Suppressor macrophage treated with lipopolysaccharide for 4 hours (primary cell): ENCODE results near the gene GNB5.
"Not testable (repeated sequence)": the region's sequence is repeated elsewhere in the genome, so short reads cannot be mapped to it uniquely, and the experiment has no call there.

Experiments used
- DNase-seq: peaks from one replicate; pipeline ENCODE4 v3.0.0-alpha.2; 2020

GNB5 gene

DNA sequence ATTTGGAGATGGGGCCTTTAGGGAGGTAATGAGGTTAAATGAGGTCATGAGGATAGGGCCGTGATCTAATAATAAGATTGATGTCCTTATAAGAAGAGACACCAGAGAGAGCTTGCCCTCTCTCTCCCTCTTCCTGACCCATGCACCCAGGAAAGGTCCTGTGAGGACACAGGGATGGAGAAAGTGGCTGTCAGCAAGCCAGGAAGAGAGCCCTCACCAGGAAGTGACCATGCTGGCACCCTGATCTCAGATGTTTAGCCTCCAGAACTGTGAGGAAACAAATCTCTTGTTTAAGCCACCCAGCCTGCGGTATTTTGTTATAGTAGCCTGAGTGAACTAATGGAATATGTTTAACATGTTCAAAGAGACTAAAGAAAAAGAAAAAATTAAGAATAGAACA, 15.3 kb upstream of the GNB5 start:
- DNase-seq: no peak

DNA sequence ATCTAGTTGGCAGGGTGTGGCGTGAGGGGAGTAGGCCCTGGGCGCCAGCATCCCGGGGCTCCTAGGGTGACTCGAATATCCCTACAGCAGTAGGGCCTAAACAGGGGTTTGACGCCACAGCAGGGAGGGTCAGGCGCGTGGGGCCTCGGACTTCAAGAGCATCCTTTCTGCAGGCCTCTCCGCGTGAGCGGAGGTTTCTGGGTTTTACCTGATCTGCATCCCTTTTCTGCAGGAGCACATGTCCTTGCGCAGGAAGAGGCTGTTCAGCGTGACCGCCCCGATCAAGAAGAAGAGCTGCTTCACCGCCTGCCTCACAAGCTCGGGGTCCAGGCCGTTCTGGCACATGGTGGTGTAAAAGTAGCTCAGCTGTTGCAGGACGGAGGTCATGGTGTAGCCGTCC, 13.5 kb upstream of the GNB5 start:
- DNase-seq: no peak

DNA sequence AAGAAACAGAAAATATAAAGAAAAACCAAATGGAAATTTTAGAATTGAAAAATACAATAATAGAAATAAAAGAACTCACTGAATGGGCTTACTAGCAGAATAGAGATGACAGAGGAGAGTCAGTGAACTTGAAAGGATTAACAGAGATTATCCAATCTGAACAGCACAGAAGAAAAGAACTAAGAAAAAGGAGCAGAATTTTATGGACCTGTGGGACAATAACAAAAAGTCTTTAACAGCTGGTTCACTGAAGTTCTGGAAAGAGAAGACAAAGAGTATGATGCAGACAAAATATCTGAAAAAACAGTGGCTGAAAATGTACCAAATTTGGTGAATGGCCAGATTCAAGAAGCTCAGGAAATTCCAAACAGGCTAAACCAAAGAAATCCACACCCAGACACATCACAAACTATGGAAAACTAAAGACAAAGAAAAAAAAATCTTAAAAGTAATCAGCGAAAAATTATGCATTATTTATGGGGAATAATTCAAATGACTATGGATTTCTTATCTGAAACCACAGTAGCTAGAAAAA, 9.7 kb upstream of the GNB5 start:
- no peak for DNase-seq

DNA sequence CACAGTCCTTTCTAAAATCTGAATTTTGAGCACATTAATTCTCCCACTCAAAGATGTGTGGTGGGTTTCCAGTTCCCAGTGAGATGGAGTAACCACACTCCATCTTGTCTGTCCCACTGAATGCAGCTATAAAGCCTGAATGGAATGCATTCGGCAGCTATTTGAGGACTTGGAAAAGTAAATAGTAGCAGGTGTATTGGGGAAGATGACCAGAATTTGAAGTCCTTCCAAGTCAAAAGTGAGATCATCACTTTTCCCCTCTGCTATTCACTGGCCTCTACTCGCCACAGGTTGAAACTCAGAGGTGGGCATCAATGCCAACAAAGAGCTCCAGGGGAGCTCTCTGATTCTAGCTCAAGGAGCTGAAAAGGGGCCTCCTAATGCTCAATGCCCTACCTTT, 8.1 kb upstream of the GNB5 start:
- DNase-seq: no peak

DNA sequence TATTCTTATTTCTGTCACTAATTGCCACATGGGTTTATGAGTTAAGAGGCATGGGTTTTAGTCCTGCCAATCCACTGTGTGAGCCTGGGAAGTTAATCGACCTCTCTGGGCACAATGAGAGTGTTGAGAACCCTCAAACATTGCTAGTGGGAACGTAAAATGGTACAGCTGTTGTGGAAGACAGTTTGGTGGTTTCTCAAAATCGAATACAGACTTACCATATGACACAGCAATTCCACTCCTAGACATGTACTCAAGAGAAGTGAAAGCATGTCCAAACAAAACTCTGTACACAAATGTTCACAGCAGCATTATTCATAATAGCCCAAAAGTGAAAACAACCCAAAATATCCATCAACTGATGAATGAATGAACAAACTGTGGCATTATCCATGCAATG, 5.7 kb upstream of the GNB5 start:
- no peak for DNase-seq

DNA sequence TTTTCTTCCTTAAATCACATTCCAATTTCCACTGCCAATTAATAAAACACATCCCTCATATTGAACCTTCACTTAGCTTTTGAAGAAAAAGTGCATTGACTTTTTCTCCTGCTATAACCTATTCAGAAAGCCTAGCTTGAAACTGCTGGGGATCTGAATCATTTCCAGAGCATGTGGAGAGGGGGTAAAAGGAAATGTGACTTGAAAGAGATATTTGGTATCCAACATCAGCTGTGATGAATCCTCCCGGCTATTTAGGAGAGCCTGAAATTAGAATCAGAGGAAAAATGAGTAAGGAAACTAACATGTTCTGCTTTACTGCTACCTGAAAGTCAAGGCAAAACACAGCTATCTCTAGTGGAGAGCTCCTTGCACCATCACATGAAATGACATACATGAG, 2.6 kb upstream of the GNB5 start:
- no peak for DNase-seq

DNA sequence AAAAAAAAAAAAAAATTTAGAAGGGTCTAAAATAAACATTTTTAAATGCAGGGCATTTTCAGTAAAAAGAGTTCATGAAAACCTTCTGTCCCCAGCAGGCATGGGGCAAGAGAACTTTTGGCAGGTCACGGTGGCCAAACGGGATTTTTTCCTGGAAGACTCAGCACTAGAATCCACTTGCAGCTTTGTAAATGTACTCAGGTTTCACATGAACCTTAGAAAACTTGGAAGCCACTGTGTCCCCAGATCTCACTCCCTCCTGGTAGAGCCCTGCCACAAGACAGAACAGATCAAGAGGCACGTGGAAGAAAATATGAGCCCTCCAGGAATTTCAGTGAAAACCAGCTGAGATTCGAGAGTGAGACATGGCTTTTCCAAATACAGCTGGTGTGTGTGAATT, 2.1 kb upstream of the GNB5 start:
- DNase-seq: no peak

DNA sequence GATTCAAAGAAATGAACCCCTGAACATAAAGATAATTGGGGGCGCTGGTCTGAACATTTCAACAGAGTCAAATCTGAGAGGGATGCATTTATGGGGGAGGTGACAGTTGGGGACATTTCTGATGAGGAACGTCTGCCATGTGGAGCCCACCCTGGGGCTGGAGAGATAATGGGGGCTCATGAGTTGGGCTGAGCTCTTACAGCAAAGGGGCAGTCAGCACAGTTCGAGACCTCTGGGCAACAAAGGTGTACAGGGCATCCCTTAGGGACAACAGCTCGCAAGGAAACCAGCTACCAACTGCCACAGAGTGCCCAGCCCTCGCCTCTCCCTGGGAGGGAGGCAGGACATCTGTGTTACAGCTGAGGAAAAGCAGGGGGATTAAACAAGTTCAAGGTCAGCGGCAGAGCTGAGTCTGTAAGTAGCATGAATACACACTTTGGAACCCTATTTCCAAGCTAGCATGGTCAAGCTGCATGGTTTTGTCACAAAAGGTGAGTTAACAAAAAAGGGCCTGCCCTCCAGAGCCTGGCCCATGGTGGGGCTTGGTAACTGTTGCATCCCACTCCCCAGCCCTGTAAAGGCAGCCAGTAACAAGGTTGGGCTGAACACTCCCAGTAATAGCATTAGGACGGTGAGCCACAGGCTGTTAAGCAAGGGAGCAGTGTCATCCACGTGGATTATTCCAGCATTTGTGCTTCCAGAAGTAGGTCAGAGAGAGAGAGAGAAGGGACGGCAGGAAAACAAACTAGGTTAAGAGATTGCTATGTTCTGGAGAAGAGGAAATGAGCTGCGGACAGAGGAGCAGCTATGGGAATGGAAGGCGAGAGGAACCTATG, 4.3 kb downstream of the GNB5 start:
- no peak for DNase-seq

DNA sequence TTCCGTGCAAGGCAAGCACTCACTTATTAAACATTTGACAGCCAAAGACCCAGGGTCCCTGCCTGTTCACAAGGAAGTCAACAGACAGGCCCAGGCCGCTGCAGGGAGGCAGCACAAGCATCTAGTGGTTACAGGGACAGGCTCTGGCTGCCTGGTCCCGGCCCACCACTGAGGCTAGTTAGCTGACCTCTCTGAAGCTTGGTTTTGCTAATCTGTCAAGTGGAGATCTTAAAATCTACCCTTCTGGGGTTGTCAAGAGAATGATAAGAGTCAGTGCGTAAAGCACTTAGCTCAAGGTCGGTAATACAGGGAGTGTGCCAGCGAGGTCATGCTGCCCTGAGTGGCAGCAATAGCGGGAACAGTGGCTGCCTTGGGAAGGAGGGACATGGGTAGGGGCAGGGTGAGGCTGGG, 6.0 kb downstream of the GNB5 start:
- no peak for DNase-seq

DNA sequence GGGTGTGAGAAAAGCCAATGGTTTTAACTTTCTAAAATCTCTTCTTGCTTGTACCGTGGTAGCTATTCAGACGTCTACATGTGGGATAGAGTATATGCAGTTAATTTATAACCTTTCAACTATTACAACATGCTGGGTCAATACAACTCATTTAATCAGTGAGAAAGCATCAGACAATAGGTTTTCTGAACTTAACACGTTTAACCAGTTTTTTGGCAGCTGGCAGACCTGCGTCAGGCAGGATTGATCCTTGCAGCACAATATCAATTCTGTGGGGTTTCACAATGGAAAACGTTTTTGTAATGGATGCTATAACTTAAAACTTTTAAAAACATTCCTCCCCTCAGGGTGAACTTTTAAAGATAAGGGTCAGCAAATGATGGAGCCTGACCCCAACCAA, 6.5 kb downstream of the GNB5 start:
- DNase-seq: no peak

DNA sequence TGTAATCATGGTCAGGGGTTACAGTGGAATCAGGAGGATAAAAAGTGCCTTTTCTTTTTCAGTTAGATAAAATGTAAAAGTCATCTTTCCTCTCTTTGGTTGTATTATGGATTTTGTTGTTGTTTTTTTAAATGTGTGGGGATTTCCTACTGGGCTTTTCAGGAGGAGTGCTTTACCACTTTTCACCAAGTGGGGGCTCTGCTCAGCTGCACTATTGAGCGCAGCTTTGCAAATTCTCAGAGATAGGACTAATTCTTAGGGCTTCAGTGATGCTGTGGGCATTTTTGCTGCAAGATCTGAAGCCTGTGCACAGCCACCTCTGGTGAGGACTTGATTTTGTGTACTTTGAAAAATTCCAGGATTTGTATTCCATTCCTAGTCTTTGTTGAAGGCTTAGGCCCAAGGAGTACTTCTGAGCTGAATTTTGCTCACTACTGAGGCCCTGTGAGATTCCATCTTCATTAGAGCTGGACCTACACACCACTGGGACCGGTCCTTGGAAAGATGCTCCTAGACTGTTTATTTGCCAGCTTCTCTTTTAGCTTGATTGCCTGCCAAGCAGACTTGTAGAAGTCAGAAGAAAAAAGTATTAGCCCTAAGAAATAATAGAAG, 7.5 kb downstream of the GNB5 start:
- DNase-seq: peak; percentile 29

DNA sequence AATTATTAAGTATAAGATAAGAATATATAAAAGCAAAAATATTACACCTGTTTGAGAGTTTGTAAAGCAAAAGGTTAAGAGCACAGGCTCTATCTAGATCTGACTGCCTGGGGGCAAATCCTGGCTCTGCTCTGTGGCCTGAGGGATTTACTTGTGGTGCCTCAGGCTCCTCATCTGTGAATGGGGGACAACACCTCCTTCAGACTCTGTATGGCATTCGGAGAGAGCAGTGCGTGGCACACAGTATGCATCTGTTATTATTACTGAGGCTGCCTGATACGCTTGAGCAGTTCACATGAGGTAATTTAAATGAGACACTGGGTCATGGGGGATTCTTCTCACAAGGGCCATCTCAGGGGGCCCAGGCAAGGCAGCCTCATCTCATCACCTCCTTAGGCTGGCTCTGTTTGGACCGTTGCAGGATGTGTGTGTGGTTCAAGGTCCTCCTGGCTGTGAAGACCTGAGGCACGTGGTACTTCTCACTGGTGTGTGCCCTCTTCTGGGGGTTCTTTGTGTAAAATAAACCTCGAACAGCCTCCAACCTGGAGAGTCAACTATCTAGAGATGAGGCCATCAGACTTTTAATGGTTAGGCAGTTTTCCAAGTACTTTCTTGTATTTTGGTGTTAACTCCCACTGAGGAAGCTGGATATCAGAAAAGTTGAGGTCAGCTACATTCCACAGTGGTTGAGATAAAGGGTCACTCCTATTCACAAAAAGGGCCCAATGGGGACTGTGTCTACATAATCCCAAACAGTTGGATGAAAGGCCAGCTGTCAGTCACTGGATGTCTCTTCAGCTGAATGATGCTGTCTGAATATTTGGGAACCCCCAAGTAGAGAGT, 9.0 kb downstream of the GNB5 start:
- DNase-seq: no peak

DNA sequence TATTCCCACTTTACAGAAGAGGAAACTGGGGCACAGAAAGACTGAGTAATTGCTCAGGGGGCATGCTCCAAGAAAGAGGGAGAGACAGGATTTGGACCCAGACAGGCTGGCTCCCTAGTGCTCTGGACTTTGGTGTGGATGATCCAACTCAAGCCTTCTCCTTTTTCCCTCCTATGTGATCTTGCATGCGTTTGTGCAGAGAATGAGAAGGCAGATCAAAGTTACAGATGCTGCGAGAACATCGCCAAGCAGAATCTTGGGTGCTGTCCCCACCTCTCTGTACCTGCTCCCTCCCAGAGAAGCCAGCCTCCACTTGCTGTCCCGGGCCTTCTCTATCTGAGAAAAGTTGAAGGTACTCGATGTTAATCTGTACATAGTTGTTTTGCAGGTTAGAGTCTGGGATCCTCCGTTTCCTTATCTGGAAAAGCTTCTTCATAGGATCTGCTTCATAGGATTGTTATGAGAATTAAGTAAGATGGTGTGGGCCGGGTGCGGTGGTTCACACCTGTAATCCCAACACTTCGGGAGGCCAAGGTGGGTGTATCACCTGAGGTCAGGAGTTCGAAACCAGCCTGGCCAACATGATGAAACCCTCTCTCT, 10.2 kb downstream of the GNB5 start:
- DNase-seq: no peak

DNA sequence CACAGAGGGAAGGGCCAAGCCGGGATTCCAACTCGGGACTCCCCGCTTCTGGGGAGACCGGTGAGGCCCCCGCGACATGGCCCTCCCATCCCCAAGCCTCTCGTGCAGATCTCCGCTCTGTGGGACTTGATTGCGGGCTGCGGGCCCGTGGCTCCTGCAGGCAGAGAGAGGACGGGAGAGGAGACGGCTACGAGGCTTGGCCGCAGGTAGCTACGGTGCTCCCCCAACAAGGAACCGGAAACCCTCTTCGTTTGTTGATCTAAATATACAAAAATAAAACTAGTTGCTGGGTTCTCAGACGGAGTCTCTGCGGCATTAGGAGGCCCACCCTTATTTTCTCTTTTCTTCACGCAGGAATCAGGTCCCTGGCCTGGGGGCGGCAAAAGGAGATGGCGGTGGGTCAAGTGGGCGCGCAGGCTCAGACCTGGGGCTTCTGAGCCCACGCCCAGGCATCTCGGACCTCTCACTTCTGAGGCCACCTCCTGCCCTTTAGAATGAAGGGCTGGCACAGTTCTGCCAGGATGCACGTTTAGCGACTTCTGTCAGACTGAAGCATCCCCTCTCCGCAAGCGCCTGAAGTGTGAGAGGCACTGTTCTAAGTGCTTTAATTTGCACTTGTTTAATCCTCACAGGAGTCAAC, 10.9 kb downstream of the GNB5 start:
- DNase-seq: no peak

DNA sequence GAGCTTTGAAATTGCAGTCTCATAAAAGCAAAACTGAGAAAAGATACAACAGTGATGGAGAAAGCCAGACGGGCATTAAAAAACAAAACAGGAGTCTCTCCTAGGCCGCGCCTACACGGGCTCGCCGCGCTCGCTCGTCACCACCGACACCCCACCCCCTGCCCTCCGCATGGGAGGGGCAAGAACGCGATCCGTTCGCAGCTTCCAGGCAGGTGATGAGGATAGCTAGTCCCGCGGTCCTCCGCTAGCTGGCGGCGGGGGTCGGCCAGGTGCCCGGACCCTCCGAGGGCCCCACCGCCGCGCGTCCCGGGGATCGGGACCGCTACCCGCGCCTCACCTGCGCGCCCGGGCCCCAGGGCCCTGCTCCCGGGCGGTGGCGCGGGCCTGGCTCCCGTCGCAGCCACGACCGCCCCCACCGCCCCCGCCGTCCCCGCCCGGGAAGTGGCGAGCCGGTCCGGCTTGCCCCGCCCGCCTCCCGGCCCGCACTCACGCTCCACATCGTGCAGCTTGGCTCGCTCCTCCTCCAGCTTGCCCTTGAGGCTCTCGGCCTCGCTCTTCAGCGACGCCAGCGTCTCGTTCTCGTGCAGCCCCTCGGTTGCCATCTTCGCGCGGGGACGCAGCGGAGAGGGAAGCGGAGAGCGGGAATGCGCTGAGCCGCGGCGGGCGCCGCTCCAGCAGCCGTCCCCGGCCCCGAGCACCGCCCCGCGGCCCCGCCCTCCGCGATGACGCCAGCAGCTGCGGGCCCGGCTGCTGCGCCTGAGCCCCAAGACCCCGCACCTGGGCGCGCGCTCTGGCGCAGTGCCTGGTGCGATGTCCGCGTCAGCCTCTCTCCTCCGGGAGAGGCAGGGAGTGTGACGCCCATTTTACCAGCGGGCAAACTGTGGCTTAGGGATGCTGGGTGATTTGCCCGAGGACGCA, 11.7 kb downstream of the GNB5 start:
- DNase-seq: peak; percentile 71

DNA sequence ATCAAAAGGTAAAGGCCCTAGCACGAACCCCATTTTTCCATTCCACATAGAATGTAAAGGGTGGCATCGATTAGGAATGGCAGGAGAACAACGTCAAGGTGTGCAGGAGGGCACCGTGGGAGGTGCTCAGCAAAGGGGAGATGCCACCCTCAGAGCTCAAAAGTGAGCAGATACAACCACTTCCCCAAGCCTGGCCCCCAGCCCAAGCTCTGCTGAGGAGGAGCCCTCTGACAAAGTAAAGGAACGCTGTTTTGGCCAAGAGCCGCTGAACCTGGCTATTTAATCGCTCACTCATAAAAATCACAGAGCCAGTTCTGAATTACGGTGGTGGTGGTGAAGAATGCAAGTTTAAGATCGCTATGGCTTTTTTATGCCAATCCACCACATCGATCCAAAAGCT, 12.4 kb downstream of the GNB5 start:
- no peak for DNase-seq

DNA sequence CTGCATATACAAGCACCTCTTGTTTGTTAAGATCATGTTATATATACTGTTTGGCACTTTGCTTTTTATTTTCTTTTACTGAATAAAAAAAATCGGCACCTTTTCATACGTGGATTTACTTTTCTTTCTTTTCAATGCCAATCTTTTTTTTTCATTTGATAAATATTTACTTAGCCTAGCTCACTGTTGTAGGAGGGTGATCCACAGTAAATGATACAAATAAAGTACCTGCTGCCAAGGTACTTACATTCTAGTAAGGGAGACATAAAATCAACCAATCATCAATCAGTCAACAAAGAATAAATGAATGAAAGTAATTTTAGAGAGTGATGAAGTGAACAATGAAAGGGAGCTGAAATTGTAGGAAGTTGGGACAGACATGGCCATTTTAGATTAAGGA, 18.3 kb downstream of the GNB5 start:
- DNase-seq: no peak

DNA sequence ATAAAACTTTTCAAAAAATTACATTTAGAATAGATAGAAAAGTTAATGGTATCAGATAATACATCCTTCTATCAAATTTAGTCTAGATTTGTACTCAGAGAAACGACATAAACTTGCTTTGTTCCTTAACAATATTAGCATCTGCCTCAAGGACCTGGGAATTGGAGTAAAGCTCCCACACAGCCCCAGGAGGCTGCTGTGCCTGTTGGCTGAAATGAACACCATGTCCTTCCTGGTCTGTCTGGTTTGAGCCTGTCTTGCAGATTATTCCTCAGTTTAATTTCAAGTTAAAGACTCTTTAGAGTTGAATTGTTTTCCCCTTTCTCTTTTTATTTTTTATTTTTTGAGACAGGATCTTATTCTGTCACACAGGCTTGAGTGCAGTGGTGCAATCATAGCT, 19.4 kb downstream of the GNB5 start:
- no peak for DNase-seq

DNA sequence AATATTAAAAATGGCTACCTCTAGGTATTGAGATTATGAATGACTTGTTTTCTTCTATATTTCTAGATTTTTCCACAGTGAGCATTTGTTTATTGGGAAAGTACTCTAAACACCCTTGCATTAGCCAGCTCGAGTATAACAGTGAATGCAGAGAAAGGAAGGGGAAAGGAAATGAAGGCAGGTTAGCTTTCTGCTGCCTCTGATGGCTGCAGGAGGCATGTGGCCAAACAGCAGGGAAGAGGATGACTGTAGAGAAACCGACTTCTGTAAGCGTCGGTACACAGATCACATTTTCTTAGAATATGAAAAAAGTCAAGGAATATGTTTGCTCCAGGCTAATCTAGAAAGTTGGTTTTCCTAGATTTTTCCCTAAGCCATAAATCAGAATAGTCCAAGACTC, 19.8 kb downstream of the GNB5 start:
- DNase-seq: no peak

DNA sequence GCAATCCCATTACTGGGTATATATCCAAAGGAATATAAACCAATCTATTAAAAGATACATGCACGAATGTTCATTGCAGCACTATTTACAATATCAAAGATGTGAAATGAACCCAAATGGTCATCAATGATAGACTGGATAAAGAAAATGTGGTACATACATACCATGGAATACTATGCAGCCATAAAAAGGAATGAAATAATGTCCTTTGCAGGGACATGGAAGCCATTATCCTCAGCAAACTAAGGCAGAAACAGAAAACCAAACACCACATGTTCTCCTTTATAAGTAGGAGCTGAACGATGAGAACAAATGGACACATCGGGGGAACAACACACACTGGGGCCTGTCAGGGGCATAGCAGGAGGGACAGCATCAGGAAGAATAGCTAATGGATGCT, 21.0 kb downstream of the GNB5 start:
- not testable (repeated sequence) for DNase-seq

DNA sequence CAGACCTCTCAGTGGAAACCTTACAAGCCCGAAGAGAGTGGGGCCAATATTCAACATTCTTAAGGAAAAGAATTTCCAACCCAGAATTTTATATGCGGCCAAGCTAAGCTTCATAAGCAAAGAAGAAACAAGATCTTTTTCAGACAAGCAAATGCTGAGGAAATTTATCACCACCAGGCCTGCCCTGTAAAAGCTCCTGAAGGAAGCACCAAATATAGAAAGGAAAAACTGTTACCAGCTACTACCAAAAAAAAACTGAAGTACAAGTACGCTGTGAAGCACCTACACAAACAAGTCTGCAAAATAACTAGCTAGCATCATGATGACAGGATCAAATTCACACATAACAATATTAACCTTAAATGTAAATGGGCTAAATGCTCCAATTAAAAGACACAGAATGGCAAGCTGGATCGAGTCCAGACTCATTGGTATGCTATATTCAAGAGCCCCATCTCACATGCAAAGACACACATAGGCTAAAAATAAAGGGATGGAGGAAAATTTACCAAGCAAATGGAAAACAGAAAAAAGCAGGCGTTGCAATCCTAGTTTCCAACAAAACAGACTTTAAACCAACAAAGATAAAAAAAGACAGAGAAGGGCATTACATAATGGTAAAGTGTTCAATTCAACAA, 25.6 kb downstream of the GNB5 start:
- DNase-seq: not testable (repeated sequence)
